Stimulated activated CD4-positive, alpha-beta T cell treated with anti-CD3 and anti-CD28 coated beads, Interleukin-1b, Interleukin-23, amount 100 ng/mL, for 1 hour (primary cell): ENCODE data around the gene TAC3.
"Not testable (repeated sequence)": the region's sequence is repeated elsewhere in the genome, so short reads cannot be mapped to it uniquely, and the experiment has no call there.

Source experiments
- DNase-seq, 2 donors: peaks; one replicate each; pipeline ENCODE4 v3.0.0-alpha.2; 2020; ENCODE audit warnings: low read depth in 2 of 2

The TAC3 gene

DNA sequence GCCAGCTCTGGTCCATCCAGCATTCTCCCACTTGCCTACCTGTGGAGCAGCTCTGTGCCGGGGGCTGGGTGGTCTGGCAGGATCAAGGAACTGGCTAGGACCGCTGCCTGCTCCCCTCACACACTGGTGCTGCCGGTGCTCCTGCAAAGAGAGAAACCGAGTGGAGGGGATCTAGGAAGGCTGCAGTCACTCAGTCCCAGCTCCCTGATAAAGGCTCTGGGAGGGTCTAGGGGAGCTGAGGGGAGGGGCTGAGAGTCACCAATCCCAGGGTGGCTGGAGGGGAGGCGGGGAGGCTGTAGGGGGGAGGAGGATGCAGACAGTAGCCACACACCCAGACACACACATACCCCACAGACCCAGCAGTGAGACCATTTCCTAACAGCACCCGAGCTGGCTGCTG lies at the start of gene TAC3:
Gene TAC3 (minus strand): TSS at position 182 of the 400 bp plus-strand sequence. CDS start 732 bp downstream, outside the sequence.
- no peak for DNase-seq

DNA sequence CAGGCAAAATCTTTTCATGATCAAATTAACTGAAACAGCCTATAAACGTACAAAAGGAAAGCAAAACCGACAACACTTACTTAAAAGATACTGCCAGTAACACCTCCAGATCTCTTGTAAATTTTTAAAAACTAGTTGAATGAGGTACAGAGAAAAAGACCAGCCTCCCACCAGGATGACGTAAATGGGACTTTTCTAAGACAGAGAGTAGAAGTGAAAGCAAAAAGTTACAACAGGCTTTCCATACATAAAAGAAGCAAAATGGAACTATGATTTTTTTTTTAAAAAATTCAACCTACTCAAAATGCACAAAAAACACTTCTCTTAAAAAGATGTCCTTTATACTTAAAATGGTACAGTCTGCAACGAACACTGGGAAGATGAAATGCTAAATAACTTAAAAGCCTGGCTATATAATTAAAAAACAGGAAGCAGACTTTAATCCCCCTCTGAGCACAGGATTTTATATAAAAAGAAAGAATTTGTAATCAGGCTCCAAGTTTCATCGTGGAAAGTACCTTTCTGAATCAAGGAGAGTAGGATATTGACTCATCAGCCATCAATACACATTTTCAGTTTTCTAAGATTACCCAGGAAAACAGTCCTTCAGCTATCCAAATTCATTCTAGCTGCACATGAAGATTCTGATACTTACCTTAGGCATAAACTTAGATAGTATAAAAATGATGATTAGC lies 47.8 kb upstream of the TAC3 start:
- no peak for DNase-seq

DNA sequence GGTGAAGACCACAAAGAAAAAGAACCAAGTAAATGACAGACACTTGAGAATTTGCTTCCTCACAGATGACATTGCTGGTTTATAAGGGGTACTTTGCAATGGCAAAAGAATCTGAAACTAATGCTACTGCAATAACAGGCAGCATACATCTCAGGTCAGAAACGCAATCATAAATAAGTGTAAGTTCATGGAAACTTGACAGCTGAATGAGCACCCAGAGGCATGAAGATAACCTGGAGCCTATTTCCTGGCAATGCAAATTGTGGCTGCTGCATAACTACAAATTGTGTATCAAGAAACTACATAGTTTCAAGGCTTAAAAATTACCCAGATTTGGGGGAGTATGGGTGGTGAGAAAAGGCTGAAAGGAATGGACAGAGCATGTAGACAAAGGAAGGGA lies 42.1 kb upstream of the TAC3 start:
- DNase-seq = no peak

DNA sequence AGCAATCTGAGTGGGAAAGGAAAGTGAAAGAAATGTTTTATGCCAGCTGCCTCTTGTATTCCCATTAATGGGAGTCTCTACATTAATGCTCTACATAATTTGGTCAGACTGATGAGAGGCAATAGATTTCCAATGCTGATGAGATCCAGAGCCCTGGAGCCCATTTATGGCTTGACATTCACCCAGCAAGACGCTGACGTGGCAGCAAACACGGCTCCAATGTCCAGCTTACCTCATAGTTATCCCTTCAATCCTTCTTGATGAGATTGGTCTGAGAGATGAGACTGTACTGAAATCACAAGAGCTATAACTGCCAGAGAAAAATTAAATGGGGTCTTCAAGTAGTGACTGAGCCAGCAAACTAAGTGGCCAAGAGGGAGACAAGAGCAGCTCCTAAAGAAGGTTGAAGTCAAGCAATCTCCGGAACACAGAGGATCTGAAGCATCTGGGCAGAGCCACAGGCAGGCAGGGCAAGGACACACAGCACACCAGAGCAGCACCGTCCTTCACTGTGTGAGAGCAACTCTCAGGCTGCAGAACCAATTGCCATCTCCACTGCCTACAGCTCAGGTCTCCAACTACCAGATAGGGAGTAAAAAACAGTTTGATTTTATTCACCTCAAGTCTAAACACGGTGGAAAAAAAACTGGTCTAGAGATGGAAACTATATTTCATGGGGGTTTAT lies 40.9 kb upstream of the TAC3 start:
- DNase-seq = no peak

DNA sequence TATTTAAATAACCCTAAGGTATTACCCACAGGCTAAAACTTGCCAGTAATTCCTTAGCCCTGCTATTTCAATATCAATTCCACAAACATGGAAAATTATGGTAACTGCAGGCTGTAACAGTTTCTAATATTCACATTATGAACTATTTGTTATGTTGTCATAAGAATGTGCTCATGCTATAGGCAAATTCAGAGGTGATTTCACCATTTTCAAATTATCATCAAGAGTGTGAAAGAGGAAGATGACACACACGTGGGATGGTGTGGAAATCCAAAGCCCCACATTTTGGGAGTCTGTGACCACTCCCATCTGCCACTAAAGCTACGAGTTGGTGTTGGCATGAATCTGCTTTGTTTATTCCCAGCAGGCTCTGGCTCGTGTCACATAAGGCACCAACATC lies 39.5 kb upstream of the TAC3 start:
- DNase-seq = no peak

DNA sequence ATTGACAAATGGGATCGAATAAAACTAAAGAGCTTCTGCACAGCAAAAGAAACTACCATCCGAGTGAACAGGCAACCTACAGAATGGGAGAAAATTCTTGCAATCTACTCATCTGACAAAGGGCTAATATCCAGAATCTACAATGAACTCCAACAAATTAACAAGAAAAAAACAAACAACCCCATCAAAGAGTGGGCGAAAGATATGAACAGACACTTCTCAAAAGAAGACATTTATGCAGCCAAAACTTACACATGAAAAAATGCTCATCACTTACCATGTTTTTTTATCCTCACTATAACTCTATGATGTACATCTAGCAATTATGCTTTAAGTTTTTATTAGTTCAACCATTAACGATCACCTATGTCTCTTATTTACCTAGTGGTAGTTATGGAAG lies 37.6 kb upstream of the TAC3 start:
- DNase-seq = not testable (repeated sequence)

DNA sequence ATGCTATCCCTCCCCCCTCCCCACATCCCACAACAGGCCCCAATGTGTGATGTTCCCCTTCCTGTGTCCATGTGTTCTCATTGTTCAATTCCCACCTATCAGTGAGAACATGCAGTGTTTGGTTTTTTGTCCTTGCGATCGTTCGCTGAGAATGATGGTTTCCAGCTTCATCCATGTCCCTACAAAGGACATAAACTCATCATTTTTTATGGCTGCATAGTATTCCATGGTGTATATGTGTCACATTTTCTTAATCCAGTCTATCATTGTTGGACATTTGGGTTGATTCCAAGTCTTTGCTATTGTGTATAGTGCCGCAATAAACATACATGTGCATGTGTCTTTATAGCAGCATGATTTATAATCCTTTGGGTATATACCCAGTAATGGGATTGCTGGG lies 36.8 kb upstream of the TAC3 start:
- not testable (repeated sequence) for DNase-seq

DNA sequence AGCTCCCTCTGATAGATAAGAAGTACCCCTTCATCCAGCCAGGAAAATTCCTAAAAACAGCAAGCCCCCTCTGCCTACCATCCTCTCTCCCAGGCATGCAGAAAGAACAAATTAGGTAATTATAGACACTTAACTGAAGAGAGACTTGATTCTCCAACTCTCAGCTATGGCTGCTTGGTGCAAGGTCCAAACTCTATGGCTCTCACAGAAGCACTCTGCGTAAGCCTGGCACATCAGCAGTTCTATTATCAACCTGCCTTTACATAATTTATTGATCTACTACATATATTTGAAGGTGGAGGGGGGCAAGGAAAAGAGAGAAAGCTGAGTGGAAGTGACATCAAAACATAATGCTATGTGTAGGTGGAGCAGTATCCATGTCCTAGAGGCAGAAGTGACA lies 34.7 kb upstream of the TAC3 start:
- DNase-seq = no peak

DNA sequence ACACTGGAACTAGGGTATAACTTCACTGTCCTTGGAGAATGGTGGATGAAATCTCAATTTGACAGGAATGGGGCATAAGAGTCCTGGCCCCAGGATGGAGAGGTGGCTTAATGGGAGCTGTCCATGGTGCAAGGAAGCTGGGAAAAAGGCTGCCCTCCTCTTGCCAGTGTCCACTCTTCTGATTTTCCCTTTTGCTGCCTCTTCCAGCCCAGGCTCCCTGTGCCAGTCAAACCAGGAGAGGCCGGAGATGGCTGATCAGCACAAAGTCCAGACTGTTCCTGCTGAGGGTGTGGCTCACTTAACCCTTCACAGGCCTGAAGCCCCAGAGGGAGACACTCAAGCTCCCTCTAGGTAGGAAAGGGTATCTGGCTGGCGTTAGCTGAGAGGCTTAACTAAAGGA lies 33.6 kb upstream of the TAC3 start, which contains the start of gene MYO1A:
Gene MYO1A (minus strand): TSS at position 240 of the 400 bp plus-strand sequence. CDS start 1,806 bp downstream, outside the sequence.
- no peak for DNase-seq

DNA sequence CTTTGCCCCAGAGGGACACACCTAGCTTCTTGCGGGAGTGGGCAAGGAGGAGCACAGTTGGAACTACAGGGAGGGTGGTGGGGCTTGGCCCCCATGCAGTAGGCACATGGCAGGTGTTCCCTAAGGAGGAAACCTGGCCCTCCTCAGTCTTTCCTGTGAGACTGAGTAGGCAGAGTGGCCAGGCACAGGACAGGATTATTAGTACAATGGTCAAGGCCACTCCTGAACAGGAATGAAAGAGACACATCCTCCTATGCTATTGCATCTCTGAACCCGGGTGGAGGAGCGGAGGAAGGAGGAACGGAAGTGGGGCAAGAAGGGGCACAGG lies 32.8 kb upstream of the TAC3 start:
- DNase-seq = no peak

DNA sequence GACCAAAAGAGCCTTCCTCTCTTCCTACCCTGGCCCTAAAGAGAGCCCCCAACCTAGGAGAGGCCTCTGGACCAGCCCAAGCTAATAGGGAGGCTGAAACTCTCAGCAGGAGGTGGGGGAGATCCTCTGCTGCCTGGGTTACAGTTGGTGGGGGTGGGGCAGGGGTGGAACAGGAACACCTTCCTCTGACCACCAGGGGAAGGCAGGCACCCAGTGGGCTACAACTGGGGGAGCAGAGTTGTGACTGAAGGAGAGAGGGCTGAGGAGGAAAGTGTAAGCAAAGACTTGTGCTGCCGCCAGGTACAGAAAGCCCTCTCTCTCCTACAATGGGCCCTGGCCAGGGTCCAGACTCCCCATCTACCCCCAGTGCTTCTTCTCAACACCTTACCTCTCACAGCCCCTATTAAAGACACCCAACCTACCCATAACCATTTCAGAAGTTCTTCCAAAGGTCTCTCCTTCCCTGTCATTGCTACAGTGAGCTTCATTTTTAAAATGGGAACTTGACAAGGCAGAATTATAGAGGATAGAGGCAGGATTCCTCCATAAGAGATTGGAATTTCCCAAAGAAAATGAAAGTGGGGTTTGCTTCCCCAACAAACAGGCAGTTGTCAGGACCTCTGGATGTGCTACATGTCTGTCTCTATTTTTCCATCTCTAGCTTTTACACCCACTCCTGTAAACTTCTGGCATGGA lies 32.2 kb upstream of the TAC3 start:
- no peak for DNase-seq

DNA sequence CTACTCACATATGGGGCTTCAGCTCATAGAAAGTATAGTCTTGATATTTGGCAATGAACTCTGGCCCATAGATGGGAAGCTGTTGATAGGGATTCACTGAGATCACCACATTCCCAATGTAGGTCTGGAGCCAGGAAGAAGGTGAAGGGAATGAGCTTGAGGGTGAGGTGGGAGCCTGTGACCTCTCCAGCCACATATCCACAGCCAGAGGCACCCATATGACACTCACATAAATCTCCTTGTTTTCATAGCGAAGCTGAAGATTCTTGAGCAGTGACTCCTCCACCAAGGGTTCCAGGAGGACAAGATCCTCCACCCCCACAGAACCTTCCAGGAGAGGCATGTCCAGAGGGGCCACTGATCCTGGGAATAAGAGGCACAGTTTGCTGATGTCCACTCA lies 31.7 kb upstream of the TAC3 start:
- no peak for DNase-seq

DNA sequence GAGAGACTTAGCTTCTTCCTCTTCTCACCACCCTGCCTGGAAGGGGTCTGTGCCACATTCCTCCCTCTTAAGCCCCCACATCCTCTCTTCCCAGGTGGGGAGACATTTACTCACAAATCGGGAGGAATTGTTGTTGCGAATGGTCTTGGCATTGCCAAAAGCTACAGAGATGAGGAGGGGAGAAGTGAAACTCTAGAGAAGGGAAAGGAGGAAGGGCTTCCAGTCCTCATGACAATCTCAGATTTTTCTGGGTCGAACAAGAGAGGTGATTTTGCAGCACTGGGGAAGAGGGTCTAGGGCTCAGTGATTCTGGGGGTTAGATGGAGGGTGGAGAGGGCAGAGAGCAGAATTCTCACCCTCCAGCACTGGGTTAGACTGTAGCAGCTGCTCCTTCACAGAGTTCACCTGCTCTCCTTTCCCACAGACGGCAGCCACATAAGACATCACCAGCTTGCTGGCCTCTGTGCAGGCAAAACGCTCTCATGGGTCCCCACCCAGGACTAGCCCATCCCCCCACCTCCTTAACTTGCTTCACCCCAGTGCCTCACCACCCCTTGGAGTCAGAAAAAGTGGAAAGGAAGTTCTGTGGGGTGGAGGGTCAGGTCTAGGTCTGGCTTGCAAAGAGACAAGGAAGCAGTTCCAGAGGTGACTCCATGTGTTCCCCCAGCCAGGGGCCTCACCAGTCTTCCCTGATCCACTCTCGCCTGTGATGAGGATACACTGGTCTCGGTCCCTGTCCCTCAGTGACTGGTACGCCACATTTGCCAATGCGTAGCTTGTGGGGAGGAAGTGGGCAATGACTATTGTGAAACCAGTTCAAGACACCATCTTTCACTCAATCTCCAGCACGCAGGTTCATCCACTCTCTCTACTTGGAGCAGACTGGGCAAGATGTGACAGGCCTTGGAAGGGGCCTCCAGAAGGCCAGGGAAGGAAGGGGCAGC lies 30.9 kb upstream of the TAC3 start:
- no peak for DNase-seq

DNA sequence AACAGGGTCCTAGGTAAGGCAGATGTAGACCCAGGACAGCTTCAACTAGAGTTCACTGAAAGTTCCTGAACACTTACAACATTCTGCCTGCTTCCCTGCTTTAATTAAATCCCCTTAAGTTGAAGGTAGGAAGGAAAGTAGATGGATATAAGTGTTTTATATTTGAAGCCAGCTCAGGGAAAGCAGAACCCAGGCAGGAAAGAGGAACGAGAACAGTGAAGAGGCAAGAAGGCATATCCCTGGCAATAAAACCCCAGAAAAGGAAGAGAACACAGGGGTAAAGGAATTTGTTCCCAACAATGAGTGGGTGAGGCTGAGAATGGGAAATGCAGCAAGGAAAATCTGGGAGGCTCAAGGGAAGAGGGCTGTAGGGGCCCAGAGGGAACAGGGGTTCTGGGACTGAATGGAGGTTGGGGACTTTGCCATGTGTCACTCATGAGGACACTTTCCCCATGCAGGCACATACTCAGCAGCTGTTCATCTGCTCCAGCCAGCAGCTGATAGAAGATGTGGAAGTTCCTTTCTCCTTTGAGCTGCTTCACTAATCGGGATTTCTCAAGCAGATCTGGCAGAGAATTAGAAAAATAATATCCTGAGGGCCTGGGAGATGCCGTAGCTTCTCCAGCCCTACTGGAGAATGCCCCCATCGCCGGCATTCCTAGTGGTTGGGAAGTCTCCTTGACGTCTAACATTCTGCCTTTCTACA lies 29.9 kb upstream of the TAC3 start:
- no peak for DNase-seq

DNA sequence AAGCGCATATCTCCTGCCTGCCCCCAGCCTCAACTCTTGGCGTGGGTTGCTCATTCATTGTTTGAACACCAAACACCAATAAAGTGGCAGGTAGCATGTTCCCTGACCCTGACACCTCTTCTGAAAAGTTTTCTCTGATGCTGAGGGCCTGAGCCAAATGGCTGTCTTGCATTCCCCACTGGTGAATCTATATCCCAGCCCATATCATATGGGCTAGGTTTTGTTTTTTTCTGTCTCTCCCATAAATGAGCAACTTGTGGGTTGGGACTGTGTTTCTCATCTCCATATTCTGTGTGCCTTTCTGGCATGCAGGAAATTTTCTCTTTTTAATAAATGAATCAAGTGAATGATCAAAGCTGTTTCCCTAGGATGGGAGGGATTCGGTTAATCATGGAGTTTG lies 28.6 kb upstream of the TAC3 start:
- no peak for DNase-seq

DNA sequence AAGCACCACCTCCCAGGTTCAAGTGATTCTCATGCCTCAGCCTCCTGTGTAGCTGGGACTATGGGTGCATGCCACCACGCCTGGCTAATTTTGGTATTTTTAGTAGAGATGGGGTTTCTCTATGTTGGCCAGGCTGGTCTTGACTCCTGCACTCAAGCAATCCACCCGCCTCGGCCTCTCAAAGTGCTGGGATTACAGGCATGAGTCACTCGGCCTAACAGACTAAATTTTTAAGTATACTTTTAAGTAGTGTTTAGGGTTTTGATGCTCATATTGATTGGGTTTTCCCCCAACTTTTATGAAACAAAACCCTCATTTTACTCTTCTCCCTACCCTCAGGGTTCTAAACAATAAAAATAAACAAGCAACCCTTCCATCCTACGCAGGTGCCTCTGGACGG lies 28.1 kb upstream of the TAC3 start:
- DNase-seq = no peak

DNA sequence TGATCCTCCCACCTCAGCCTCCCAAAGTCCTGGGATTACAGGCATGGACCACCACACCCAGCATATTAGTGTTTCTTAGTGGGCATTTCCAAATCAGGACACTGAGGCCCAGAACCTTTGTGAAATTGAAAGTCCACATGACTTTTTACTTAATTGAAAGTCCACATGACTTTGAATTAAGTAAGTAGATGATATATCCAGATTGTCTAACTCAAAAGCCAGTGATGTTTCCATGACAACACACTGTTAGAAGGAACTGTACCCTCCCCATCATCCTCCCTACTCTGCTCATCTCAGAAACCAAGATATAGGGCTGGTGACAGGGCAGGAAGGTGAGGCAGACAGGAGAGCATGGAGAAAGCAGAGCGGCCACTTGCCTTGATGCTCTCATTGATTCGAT lies 26.4 kb upstream of the TAC3 start:
- DNase-seq = no peak

DNA sequence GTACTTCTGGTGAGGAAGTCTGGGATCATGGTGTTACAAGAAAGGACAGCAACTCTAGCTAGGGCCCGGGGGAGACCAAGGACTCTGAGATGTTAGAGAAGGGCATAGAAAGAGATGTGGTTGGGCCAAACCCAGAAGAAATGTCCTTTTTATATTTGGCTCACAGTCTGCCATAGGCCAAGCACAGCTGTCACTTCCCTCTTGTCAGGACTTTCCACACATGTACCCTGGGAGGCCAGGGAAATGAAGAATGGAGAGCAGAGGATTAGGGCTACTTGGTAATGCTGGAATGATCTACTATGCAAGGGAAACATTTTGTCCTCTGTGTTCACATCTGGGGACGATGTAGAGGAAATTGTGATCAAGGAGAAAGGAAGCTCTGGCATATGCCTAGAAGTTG lies 24.4 kb upstream of the TAC3 start:
- no peak for DNase-seq

DNA sequence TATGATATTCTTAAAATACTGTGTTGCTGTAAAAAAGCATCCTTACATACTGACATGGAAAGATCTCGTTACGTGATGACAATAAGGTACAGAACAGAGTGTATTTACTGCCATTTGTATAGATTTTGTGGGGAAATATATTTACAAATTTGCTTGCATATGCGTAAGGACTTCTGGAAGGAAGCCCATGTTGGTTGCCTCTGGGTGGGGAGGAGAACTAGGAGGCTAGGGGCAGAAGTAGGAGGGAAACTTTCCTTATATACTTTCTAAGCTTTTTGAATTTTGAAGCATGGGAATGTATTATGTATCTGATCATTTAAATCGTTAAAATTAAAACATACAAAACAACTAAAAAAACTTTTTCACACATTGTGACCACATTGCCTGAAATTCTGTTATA lies 23.9 kb upstream of the TAC3 start:
- no peak for DNase-seq

DNA sequence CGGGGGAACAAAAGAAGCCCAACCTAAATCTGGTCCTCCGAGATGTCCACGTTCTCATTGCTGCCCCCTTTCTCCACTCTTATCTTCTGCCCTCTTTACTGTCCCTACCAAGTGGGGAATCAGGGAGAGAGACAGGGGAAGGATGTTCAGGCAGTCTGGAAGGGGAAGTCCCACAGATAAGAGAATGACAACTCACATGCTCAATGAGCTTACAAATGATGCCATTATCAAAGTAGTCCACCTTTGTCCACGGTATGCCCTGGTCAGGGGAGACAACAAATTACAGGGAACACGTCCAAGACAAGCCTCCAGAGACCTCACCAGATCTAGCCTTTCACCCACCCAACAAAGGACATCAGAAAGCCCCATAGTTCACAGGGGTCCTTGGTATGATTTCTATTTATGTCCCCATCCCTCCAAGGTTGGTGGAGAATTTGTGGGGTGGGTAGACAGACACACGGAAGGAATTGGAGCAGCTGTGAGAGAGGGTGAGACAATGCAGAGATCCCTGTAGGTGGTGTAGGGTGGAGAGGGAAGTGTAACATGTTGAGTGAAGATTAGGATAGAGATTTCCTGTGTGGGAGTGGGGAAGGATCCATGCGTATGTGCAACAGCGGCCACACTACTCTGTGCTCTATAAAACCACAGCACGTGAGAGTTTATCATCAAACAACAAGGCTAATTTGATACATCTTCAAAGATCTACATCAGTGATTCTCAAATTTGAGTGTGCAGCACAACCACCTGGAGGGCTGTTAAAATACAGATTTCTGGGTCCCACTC lies 22.9 kb upstream of the TAC3 start:
- DNase-seq = no peak

DNA sequence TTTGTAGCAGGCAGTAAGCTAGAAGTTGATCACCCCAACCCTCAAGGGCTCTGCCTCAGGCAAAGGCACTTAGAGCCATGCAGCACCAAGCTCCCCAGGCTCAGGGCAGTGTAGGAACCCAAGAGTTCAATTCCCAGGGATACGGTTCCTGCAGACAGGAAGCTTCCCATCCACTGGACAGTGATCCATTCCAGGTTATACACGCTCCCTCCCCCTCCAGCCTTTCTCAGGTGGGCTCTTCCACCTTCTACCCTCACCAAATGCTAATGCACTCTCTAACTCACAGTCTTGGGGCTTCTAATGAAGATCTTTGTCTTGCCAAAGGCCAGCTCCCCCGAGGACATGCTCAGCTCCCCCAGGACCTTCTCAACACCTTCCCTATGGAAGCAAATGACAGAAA lies 20.9 kb upstream of the TAC3 start:
- DNase-seq = no peak
